ENCODE measurements around the gene ZCCHC24. TPM values are rescaled to one million over a fixed set of nuclear protein-coding genes. Genes with fewer than 3 reads are reported as not detected.

ZCCHC24 gene
- total RNA-seq, 1 donor, result 56.0 TPM

DNA sequence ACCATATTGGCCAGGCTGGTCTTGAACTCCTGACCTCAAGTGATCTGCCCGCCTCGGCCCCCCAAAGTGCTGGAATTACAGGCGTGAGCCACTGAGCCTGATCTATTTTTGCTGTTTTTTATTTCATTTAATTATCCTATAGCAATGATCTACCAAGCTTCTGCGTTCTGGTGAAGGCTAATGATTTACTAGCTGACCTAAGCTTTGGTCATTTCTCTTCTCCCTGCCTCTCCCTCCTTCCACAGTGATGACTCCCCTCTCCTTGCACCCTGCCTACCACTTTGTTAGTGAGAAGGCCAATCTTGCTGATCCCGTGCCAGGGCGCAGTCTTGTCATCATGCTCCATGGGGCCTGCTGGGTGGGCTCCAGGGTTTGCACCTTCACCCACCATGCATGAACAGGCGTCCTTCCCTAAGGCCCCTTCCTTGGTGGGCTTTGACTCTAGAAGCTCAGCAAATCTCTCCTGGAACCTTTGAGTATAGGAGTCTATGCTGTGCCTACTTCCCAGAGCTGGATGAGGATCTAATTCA lies 11.9 kb upstream of the ZCCHC24 start:
- H3K4me3 ChIP-seq (ENCODE audit: low read depth, low read length), result no peak overlapping the region
- TF ChIP-seq, protein P1, sequence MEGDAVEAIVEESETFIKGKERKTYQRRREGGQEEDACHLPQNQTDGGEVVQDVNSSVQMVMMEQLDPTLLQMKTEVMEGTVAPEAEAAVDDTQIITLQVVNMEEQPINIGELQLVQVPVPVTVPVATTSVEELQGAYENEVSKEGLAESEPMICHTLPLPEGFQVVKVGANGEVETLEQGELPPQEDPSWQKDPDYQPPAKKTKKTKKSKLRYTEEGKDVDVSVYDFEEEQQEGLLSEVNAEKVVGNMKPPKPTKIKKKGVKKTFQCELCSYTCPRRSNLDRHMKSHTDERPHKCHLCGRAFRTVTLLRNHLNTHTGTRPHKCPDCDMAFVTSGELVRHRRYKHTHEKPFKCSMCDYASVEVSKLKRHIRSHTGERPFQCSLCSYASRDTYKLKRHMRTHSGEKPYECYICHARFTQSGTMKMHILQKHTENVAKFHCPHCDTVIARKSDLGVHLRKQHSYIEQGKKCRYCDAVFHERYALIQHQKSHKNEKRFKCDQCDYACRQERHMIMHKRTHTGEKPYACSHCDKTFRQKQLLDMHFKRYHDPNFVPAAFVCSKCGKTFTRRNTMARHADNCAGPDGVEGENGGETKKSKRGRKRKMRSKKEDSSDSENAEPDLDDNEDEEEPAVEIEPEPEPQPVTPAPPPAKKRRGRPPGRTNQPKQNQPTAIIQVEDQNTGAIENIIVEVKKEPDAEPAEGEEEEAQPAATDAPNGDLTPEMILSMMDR (IDR thresholded peaks at IDR 0.05; ENCODE audit: insufficient read depth, low read length), result no peak
- no peak for DNase-seq (ENCODE audit: low read depth)

DNA sequence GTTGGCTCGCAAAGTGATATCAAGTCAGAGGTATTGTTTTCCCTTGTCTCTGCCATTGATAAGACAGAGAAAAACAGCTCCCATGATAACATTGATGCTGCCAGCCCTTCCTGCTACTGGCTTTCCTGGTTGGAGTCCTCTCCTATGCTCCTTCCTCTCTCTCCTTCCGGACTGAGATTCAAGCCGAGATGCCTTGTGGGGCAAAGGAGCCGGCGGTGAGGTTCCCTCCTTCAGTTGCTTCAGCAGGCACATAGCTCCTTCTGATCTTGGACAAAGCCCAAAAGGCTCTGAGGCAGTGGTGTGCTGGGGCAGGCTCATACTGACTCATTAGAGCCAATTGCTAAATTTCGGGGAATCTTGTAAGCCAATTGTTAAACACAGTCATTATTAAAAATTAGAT lies 8.8 kb upstream of the ZCCHC24 start:
- TF ChIP-seq, protein P1 (IDR thresholded peaks at IDR 0.05; ENCODE audit: insufficient read depth, low read length), result no peak
- peak; percentile 92 for DNase-seq (ENCODE audit: low read depth)
- no peak overlapping the region for H3K4me3 ChIP-seq (ENCODE audit: low read depth, low read length)

DNA sequence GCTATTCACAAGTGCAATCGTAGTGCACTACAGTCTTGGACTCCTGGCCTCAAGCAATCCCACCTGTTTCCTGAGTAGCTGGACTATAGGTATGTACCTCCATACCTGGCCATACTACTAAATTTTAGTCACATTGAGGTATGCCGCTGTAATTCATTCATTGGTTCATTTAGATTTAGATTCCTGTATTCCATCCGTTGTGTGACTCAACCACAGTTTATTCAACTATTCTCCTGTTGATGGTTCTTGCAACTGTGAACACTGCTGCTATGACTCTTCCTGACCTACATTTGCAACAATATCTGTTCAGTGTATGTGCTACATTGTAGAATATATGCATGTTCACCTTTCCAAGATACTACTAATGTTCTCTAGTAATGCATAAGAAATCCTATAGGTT lies 8.0 kb upstream of the ZCCHC24 start:
- TF ChIP-seq, protein P1 (IDR thresholded peaks at IDR 0.05; ENCODE audit: insufficient read depth, low read length), result no peak
- DNase-seq (ENCODE audit: low read depth), result no peak
- no peak overlapping the region for H3K4me3 ChIP-seq (ENCODE audit: low read depth, low read length)

DNA sequence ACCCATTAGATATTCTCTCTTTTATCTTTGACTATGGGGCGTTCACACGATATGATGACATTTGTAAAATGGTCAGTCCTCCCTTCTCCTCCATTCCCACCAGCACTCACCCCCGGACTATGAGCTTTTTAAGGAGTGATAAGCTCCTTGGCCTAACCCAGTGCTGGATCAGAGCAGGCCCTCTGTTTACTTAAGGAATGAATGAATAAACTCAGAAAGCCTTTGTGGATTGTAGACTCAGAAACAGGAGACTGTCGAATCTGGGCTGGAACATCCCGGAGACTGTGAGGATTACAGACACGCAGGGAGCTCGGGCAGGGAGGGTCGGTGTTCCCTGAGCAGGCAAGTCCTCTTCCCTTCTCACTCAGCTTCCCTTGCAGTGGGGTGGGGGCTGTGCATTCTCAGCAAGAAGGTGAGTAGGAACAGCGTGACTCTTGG lies 6.8 kb upstream of the ZCCHC24 start:
- TF ChIP-seq, protein P1 (IDR thresholded peaks at IDR 0.05; ENCODE audit: insufficient read depth, low read length), result no peak
- no peak overlapping the region for H3K4me3 ChIP-seq (ENCODE audit: low read depth, low read length)
- peak; percentile 71 for DNase-seq (ENCODE audit: low read depth)

DNA sequence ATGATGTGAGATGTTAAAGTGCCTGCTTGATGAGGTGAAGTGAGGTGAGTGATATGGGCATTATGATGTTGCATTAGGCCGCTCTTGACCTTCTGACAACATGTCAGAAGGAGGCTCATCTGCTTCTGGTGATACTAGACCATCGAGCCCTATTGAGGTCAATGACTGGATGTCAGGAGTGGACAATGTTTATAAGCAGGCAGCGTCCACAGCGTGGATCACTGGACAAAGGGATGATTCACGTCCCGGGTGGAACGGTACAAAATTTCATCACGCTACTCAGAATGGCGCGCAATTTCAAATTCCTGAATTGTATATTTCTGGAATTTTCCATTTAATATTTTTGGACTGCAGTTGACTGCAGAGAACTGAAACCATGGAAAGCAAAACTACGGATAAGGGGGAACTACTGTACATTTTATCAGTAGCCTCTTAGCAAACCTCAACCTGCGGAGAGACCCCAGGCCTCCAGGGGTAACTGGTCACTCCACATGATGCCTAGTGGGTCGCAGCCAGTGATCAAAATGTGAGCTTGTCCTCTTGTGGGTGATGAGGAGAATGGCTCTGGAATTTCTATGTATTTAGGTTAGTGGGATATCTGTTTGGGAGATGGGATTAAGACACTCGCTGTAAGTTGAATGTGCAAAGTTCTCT lies 5.7 kb upstream of the ZCCHC24 start:
- H3K4me3 ChIP-seq (ENCODE audit: low read depth, low read length), result no peak overlapping the region
- TF ChIP-seq, protein P1 (IDR thresholded peaks at IDR 0.05; ENCODE audit: insufficient read depth, low read length), result no peak
- no peak for DNase-seq (ENCODE audit: low read depth)

DNA sequence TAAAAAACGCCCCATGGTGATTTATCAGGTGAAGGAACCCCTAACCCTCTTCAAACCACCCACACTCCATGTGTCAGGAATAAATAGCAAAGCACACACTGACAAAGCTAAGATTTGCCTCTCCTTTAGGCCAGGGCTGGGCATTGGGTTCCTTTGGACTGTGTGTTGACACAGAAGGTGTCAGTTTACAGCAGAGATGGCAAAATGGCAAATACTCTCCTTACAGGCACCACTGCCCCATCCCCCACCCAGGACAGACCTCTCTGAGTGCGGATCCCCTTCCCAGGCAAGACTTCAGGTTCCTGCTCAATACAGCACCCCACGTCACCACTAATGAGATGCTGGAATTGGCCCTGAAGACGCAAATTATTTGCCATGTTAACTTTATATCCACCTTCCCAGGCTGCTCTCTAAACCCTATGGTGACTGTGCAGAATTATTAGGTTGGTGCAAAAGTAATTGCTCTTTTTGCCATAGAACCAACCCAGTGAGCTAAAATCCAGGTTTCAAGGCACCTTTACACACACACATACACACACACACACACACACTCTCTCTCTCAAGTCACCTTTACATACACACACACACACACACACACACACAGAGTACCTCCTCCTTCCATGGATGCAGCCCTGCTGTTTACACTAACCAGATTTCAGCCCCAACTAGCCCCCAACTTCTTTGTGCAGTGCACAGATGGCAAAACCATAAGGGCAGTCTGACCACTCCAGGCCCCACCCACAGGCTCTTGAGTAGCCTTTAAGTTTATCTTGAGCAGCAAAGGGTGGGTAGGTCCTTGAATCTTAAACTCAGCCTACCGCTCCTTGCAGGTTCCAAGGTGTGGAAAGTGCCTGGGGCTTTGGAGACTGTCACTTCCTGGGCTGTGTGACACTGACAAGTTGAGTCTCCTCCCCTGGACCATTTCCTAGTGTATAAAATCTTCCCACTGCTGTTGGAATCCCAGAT lies 4.0 kb upstream of the ZCCHC24 start:
- DNase-seq (ENCODE audit: low read depth), result no peak
- H3K4me3 ChIP-seq (ENCODE audit: low read depth, low read length), result no peak overlapping the region
- TF ChIP-seq, protein P1 (IDR thresholded peaks at IDR 0.05; ENCODE audit: insufficient read depth, low read length), result no peak
